ENCODE measurements around the gene PLK5.

DNA sequence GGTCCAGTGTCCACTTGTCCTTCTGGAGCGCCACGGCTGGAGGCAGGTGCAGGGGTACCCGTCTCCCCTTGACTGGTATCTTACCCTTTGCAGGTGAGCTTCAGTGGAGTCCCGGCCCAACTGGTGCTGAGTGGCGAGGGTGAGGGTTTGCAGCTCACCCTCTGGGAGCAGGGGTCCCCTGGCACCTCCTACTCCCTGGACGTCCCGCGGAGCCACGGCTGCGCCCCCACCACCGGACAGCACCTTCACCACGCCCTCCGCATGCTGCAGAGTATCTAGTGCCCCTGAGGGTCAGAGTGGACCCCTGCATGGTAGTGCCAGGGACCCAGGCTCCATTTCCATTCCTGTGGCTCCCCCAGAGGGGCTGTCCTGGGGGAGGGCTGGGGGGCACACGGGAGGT is 11.1 kb downstream of the PLK5 start:
- no peak for TF ChIP-seq POLR2A (IDR thresholded peaks at IDR 0.05; ENCODE audit: low read depth, low read length)
- TF ChIP-seq SMC3 (IDR thresholded peaks at IDR 0.05; ENCODE audit: low read depth, low read length), result no peak
- no peak for TF ChIP-seq CTCF (conservative IDR thresholded peaks at IDR 0.05; ENCODE audit: low read depth, low read length)
- TF ChIP-seq RCOR1 (IDR thresholded peaks at IDR 0.05; ENCODE audit: insufficient replicate concordance, low read length), result no peak
- TF ChIP-seq CEBPB (IDR thresholded peaks at IDR 0.05; ENCODE audit: low read depth, low read length), result no peak
- TF ChIP-seq, protein P1, sequence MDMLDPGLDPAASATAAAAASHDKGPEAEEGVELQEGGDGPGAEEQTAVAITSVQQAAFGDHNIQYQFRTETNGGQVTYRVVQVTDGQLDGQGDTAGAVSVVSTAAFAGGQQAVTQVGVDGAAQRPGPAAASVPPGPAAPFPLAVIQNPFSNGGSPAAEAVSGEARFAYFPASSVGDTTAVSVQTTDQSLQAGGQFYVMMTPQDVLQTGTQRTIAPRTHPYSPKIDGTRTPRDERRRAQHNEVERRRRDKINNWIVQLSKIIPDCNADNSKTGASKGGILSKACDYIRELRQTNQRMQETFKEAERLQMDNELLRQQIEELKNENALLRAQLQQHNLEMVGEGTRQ (IDR thresholded peaks at IDR 0.05; ENCODE audit: low read depth, low read length), result no peak
- no peak for TF ChIP-seq MAFK (IDR thresholded peaks at IDR 0.05; ENCODE audit: low read depth, low read length)
- no peak for TF ChIP-seq RAD21 (IDR thresholded peaks at IDR 0.05; ENCODE audit: low read length)

All from IMR-90 (cell line).